WTC11 (cell line): ENCODE measurements around the gene ZNF554. TPM values are rescaled to one million over a fixed set of nuclear protein-coding genes. Genes with fewer than 3 reads are reported as not detected.

ENCODE experiments used
- ATAC-seq: fragments of 200-7000 bp; cut with Tn5 transposase; 2 replicates; pipeline ENCODE4 v1.10.0; 2021; ENCODE audit warnings: mild to moderate bottlenecking, moderate library complexity
- CTCF ChIA-PET: fragments of 300-600 bp; sonication (Branson Sonifier 250); formaldehyde crosslinking; loops from one replicate; lab custom pipeline; 2021; ENCODE audit warnings: antibody characterized with exemption; lab: Charles Lee
- POLR2A ChIA-PET: fragments of 350-600 bp; sonication (Branson Sonifier 250); formaldehyde crosslinking; loops from one replicate; lab custom pipeline; 2021; ENCODE audit warnings: antibody characterized with exemption; lab: Charles Lee
- DNase-seq: peaks from one replicate; pipeline ENCODE4 v3.0.0; 2021; ENCODE audit warnings: low spot score
- H3K27ac Mint-ChIP-seq: 2 replicates; pipeline ENCODE4 v1.8.0; 2021; ENCODE audit warnings: mixed read lengths
- H3K27me3 Mint-ChIP-seq: 2 replicates; pipeline ENCODE4 v1.8.0; 2021; ENCODE audit warnings: low read depth, mild to moderate bottlenecking, moderate library complexity, mixed read lengths
- H3K36me3 Mint-ChIP-seq: 2 replicates; pipeline ENCODE4 v1.8.0; 2021; ENCODE audit warnings: mixed read lengths
- H3K4me1 Mint-ChIP-seq: 2 replicates; pipeline ENCODE4 v1.8.0; 2022; ENCODE audit warnings: mixed read lengths
- H3K4me3 Mint-ChIP-seq: 2 replicates; pipeline ENCODE4 v1.8.0; 2021; ENCODE audit warnings: mild to moderate bottlenecking, moderate library complexity, mixed read lengths
- H3K9me3 Mint-ChIP-seq: 2 replicates; pipeline ENCODE4 v1.8.0; 2021; ENCODE audit warnings: mixed read lengths
- ATF3 ChIP-seq: sonication (generic); formaldehyde crosslinking; conservative IDR thresholded peaks from 2 replicates; pipeline ENCODE4 v1.8.1; 2022; ENCODE audit warnings: mild to moderate bottlenecking, missing genetic modification reagents
- ATF6 ChIP-seq: sonication (generic); formaldehyde crosslinking; IDR thresholded peaks from 2 replicates; pipeline ENCODE4 v1.8.1; 2023; ENCODE audit warnings: mild to moderate bottlenecking, missing genetic modification reagents
- CBFB ChIP-seq: sonication (generic); formaldehyde crosslinking; IDR thresholded peaks from 2 replicates; pipeline ENCODE4 v1.8.1; 2022; ENCODE audit warnings: mild to moderate bottlenecking, low read depth, missing genetic modification reagents
- FOXK1 ChIP-seq: sonication (generic); formaldehyde crosslinking; IDR thresholded peaks from 2 replicates; pipeline ENCODE4 v1.8.0; 2022; ENCODE audit warnings: mild to moderate bottlenecking, moderate library complexity, missing genetic modification reagents
- GRHL2 ChIP-seq: fragments of 250-450 bp; sonication (Bioruptor Pico); IDR thresholded peaks from 2 replicates; pipeline ENCODE4 v1.8.0; 2022; ENCODE audit warnings: mild to moderate bottlenecking, moderate library complexity; ENCODE audit not compliant: insufficient replicate concordance, severe bottlenecking
- IRF1 ChIP-seq: sonication (generic); formaldehyde crosslinking; IDR thresholded peaks from 2 replicates; pipeline ENCODE4 v1.8.0; 2023; ENCODE audit warnings: missing genetic modification reagents
- MYBL2 ChIP-seq: sonication (generic); formaldehyde crosslinking; IDR thresholded peaks from 2 replicates; pipeline ENCODE4 v1.8.1; 2023; ENCODE audit warnings: mild to moderate bottlenecking, moderate library complexity, missing genetic modification reagents
- PREB ChIP-seq: sonication (generic); formaldehyde crosslinking; IDR thresholded peaks from 2 replicates; pipeline ENCODE4 v1.8.1; 2022; ENCODE audit warnings: mild to moderate bottlenecking, missing genetic modification reagents, moderate library complexity, borderline replicate concordance
- PRRX2 ChIP-seq: fragments of 250-450 bp; sonication (Bioruptor Pico); IDR thresholded peaks from 2 replicates; pipeline ENCODE4 v1.8.0; 2021; ENCODE audit warnings: mild to moderate bottlenecking
- ZMAT4 ChIP-seq: fragments of 250-450 bp; sonication (Bioruptor Pico); IDR thresholded peaks from 2 replicates; pipeline ENCODE4 v1.9.0; 2021; ENCODE audit warnings: mild to moderate bottlenecking
- ZNF121 ChIP-seq: sonication (generic); formaldehyde crosslinking; IDR thresholded peaks from 2 replicates; pipeline ENCODE4 v1.8.0; 2023; ENCODE audit warnings: missing genetic modification reagents
- ZNF138 ChIP-seq: sonication (generic); formaldehyde crosslinking; conservative IDR thresholded peaks from 2 replicates; pipeline ENCODE4 v1.8.1; 2022; ENCODE audit warnings: mild to moderate bottlenecking, moderate library complexity, missing genetic modification reagents
- ZNF423 ChIP-seq: fragments of 250-450 bp; sonication (Bioruptor Pico); IDR thresholded peaks from 2 replicates; pipeline ENCODE4 v2.1.2; 2022; ENCODE audit warnings: mild to moderate bottlenecking, moderate library complexity
- total RNA-seq: library from RNA; stranded (reverse); gene quantifications from 3 replicates; pipeline ENCODE4 v1.2.3, GENCODE V29; 2021
- TF ChIP-seq, protein P1 (sequence below): sonication (generic); formaldehyde crosslinking; IDR thresholded peaks from 2 replicates; pipeline ENCODE4 v1.8.0; 2023; ENCODE audit warnings: mild to moderate bottlenecking, missing genetic modification reagents
- TF ChIP-seq, protein P2 (sequence below): fragments of 250-450 bp; sonication (Bioruptor Pico); IDR thresholded peaks from 2 replicates; pipeline ENCODE4 v1.8.0; 2021; ENCODE audit warnings: mild to moderate bottlenecking
- TF ChIP-seq, protein P3 (sequence below): sonication (generic); formaldehyde crosslinking; IDR thresholded peaks from 2 replicates; pipeline ENCODE4 v1.8.0; 2022; ENCODE audit warnings: mild to moderate bottlenecking, missing genetic modification reagents

ZNF554 gene
- total RNA-seq, 1 experiment from 2014 or later, result 5.7 TPM

GRCh38 chr19:2779121-2779740, 40.4 kb upstream of the ZNF554 start:
- CTCF ChIA-PET, result no interaction called here
- no peak for TF ChIP-seq FOXK1 (CRISPR knock-in tag)
- no peak for TF ChIP-seq PRRX2 (CRISPR knock-in tag)
- TF ChIP-seq IRF1 (CRISPR knock-in tag), result no peak
- no peak for TF ChIP-seq CBFB (CRISPR knock-in tag)
- no peak for TF ChIP-seq ATF3 (CRISPR knock-in tag)
- TF ChIP-seq ATF6 (CRISPR knock-in tag), result no peak
- TF ChIP-seq, protein P1, sequence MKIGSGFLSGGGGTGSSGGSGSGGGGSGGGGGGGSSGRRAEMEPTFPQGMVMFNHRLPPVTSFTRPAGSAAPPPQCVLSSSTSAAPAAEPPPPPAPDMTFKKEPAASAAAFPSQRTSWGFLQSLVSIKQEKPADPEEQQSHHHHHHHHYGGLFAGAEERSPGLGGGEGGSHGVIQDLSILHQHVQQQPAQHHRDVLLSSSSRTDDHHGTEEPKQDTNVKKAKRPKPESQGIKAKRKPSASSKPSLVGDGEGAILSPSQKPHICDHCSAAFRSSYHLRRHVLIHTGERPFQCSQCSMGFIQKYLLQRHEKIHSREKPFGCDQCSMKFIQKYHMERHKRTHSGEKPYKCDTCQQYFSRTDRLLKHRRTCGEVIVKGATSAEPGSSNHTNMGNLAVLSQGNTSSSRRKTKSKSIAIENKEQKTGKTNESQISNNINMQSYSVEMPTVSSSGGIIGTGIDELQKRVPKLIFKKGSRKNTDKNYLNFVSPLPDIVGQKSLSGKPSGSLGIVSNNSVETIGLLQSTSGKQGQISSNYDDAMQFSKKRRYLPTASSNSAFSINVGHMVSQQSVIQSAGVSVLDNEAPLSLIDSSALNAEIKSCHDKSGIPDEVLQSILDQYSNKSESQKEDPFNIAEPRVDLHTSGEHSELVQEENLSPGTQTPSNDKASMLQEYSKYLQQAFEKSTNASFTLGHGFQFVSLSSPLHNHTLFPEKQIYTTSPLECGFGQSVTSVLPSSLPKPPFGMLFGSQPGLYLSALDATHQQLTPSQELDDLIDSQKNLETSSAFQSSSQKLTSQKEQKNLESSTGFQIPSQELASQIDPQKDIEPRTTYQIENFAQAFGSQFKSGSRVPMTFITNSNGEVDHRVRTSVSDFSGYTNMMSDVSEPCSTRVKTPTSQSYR (CRISPR knock-in tag), result no peak
- TF ChIP-seq PREB (CRISPR knock-in tag), result no peak
- TF ChIP-seq MYBL2, result no peak
- no peak for TF ChIP-seq ZMAT4 (CRISPR knock-in tag)
- TF ChIP-seq ZNF423 (CRISPR knock-in tag), result no peak
- TF ChIP-seq, protein P2, sequence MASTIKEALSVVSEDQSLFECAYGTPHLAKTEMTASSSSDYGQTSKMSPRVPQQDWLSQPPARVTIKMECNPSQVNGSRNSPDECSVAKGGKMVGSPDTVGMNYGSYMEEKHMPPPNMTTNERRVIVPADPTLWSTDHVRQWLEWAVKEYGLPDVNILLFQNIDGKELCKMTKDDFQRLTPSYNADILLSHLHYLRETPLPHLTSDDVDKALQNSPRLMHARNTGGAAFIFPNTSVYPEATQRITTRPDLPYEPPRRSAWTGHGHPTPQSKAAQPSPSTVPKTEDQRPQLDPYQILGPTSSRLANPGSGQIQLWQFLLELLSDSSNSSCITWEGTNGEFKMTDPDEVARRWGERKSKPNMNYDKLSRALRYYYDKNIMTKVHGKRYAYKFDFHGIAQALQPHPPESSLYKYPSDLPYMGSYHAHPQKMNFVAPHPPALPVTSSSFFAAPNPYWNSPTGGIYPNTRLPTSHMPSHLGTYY (CRISPR knock-in tag), result no peak
- TF ChIP-seq, protein P3, sequence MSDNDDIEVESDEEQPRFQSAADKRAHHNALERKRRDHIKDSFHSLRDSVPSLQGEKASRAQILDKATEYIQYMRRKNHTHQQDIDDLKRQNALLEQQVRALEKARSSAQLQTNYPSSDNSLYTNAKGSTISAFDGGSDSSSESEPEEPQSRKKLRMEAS (CRISPR knock-in tag), result no peak
- no peak for TF ChIP-seq ZNF121 (CRISPR knock-in tag)
- no peak for TF ChIP-seq ZNF138 (CRISPR knock-in tag)
- TF ChIP-seq GRHL2 (CRISPR knock-in tag), result no peak
- TF ChIP-seq, all 79 proteins: peak for 0
- H3K9me3 Mint-ChIP-seq, result peaks cover 7% of the 10 kb centered on the region
- peaks cover 3% of the 10 kb centered on the region; the same call in 1 of the 2 replicates for H3K36me3 Mint-ChIP-seq
- H3K4me3 Mint-ChIP-seq, result no peak overlapping the region
- H3K27me3 Mint-ChIP-seq, result peaks cover 4% of the 10 kb centered on the region; the same call in 1 of the 2 replicates
- POLR2A ChIA-PET, result interaction anchor here (0.5 kb wide), 1 partner anchor 27 kb away, joined by 4 read pairs; no protein-coding TSS in a partner anchor
- ATAC-seq (no peak), DNase-seq (no peak)
- H3K27ac Mint-ChIP-seq, result no peak overlapping the region
- H3K4me1 Mint-ChIP-seq, result peaks cover 16% of the 10 kb centered on the region
